ENCODE results near the gene TBKBP1.

GRCh38 chr17:47676199-47676472, 17.8 kb upstream of the TBKBP1 start:
- TF ChIP-seq EP300 (IDR thresholded peaks at IDR 0.05) (no peak), CTCF (IDR thresholded peaks at IDR 0.05) (no peak), SMC3 (IDR thresholded peaks at IDR 0.05) (no peak), RFX5 (IDR thresholded peaks at IDR 0.05) (no peak), ZFP36 (IDR thresholded peaks at IDR 0.05; ENCODE audit: borderline replicate concordance, partially characterized antibody) (no peak), RAD21 (conservative IDR thresholded peaks at IDR 0.05 in 1 of 2, IDR thresholded peaks at IDR 0.05 in 1 of 2) (no peak), BHLHE40 (IDR thresholded peaks at IDR 0.05; ENCODE audit: low read depth, low read length) (no peak), MAFK (IDR thresholded peaks at IDR 0.05; ENCODE audit: partially characterized antibody) (no peak), POLR2A (IDR thresholded peaks at IDR 0.05; ENCODE audit: low read length) (no peak), CHD4 (IDR thresholded peaks at IDR 0.05; ENCODE audit: borderline replicate concordance) (no peak), KDM1A (IDR thresholded peaks at IDR 0.05; ENCODE audit: low read depth) (no peak), JUN (IDR thresholded peaks at IDR 0.05) (no peak), USF2 (IDR thresholded peaks at IDR 0.05) (no peak)

Measured in A549 (cell line).